NCI-H146 treated with DMSO at 0.1 percent for 48 hours (cell line): Measurements from ENCODE around the gene ANKRD30A.
"Not testable (repeated sequence)": the region's sequence is repeated elsewhere in the genome, so short reads cannot be mapped to it uniquely, and the experiment has no call there.

Experiments used
- DNase-seq: peaks from one replicate; lab custom pipeline; 2025; ENCODE audit not compliant: unreplicated experiment; lab: John Stamatoyannopoulos, UW

The ANKRD30A gene

DNA sequence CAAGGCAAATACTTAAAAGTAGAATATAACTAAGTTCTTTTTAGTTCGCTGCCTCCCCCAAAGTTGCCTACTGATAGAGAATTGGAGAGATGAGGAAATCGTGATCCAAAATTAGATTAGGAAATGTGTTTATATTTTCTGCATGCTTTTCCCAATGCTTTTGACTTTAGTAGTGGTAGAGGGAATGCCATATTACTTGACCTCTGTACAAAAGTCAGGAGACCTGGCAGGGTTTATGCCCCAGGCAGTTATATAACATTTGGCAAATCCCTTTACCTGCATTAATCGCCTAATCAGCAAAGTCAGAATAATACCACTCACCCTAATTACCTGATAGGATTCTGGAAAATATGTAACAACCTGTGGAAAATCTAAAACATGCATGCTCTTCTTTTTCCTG lies 142.9 kb downstream of the ANKRD30A start:
- no peak for DNase-seq

GRCh38 chr10:37269554-37270256 lies 144.3 kb downstream of the ANKRD30A start:
- no peak for DNase-seq

DNA sequence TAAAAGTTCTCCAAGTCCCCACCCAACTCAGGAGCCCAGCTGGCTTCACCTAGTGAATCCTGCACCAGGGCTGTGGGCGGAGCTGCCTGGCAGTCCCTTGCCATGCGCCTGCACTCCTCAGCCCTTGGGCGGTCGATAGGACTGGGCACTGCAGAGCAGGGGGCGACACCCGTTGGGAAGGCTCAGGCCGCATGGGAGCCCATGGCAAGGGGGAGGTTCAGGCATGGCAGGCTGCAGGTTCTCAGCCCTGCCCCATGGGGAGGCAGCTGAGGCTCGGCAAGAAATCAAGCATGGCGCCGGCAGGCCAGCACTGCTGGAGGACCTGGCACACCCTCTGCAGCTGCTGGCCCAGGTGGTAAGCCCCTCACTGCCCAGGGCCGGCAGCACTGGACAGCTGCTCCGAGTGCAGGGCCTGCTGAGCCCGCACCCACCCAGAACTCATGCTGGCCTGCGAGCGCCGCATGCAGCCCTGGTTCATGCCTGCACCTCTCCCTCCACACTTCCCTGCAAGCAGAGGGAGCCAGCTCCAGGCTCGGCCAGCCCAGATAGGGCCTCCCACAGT lies 149.9 kb downstream of the ANKRD30A start:
- no peak for DNase-seq

DNA sequence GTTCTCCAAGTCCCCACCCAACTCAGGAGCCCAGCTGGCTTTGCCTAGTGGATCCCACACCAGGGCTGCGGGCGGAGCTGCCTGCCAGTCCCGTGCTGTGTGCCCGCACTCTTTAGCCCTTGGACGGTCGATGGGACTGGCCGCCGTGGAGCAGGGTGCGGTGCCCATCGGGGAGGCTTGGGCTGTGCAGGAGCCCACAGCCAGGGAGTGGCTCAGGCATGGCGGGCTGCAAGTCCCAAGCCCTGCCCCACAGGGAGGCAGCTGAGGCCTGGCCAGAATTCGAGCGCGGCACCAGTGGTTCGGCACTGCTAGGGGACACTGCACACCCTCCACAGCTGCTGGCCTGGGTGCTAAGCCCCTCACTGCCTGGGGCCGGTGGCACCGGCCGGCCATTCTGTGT lies 159.7 kb downstream of the ANKRD30A start:
- no peak for DNase-seq

DNA sequence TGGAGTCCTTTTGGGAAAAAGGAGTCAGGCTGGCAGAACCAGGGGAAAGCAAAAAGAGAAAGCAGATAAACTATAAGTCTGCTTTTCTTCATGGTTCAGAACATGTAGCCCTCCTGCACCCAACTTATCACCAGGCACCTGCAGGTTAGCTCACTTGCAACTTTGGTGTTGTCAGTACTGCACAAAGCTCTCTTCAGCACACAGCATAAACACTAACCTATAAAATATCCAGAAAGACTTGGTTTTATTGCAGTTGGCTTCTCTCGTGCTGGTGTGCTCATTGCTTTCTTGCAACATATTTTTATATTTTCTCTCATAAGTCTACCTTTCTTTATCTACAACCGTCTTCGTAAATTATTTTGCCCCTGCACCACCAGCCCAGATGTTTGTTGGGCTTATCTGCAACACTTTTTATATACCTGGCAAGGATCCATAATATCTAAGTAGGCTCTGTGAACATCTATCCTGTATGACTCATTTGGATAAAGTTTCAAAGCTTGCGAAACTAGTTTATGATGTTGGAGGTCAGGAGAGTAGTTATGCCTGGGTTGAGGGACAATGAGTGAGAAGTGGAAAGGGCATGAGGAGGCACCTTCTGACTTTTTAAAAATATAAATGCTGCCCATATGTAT lies 164.6 kb downstream of the ANKRD30A start:
- no peak for DNase-seq

- no peak for DNase-seq
These were observed 175.9 kb downstream of the ANKRD30A start for GRCh38 chr10:37301271-37301670.

GRCh38 chr10:37304036-37304435 lies 178.6 kb downstream of the ANKRD30A start:
- no peak for DNase-seq

- DNase-seq = no peak
These were observed 189.0 kb downstream of the ANKRD30A start for GRCh38 chr10:37314350-37314749.

DNA sequence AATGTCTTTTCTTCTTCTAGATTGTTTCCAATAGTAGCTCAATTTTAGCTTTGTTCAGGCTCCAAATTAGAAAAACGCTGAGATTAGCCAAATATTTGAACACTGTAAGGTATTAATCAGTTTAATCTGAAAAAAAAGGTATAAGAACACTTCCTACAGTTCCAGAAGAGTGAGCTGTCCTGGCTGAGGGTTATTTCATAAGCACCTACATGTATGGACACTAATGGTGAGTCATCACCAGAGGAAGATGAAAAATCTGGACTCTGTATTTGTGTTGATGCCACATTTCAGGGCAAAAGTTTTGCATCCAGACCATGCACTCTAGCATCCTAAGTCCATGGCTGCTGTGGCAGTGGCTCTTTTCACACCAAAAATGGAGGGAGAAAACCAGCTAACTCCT lies 189.5 kb downstream of the ANKRD30A start:
- DNase-seq = no peak

GRCh38 chr10:37344413-37344812 lies 219.0 kb downstream of the ANKRD30A start:
- DNase-seq = no peak

DNA sequence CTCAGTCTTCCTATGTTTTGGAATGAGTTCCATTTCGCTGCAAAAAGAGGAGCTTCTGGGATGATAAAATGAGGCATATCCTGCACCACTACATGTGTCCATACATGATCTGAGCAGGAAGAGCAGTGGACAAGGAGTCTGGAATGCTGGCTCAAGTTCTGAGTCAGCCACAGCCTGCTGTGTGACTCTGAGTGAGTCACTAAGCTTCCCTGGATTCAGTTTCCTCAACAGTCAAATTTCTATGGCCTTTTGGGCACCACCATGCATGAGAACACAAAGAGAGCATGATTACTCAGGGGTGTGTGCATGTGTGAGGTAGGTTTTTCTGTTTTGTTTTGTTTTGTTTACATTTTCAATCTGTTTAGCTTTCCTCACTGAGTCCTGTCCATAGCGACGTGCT lies 254.6 kb downstream of the ANKRD30A start:
- DNase-seq = no peak

GRCh38 chr10:37381271-37381670 lies 255.9 kb downstream of the ANKRD30A start:
- no peak for DNase-seq

GRCh38 chr10:37384923-37385322 lies 259.5 kb downstream of the ANKRD30A start:
- DNase-seq = no peak

DNA sequence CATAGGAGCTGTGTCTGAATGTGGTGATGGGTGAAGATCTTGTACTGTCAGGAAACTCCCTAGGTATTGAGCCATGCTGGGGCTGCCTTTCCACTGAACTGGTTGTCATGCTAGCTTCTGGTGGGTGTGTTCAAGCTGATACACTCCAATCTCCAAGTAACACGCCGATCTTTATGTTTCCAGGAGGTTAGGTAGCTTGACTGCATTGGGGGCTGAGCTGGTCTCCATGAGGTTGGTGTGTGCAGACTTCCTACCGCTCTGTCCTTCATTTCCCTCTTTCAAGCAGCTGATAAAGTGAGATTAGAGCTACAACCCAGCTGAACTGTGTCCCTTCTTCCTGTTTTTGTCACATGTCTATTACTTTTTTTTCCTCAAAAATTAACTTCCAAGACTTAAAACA lies 265.5 kb downstream of the ANKRD30A start:
- DNase-seq = no peak

DNA sequence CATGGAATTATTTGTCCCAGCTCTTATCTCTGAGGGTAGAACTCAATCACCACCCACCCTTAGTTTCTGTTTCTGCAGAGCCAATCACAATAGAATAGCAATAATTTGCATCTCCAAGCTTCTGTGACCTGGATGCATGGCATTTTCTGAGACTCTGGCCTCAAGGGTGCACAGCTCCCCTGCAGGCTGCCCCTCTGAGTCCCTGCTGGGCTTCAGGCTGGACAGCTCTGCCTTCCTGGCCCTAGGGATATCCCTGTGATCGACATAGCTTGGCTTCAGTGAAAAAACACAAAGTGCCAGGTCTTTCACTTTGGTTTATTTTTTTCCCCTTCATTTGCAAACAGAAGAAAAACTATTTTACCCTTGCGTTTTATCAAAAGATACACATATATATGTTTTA lies 275.4 kb downstream of the ANKRD30A start:
- not testable (repeated sequence) for DNase-seq

DNA sequence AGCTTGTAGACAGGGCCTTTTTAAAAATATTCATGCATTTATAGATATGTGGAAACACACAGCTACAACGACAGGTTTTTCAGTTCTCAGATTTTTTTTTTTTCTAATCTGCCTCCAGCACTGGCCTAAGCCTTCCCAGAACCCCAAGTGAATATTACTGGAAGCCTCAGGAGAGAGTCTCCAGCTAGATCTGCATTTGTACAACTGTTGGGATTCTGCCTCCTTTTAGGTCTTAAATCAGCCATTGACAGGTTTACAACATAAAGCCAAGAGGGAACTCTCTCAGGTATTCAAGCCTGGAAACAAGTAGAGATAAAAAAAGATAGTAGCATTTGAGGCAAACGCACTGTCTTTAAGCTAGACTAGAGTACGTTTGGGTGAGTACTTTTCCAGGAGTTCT lies 275.8 kb downstream of the ANKRD30A start:
- no peak for DNase-seq

DNA sequence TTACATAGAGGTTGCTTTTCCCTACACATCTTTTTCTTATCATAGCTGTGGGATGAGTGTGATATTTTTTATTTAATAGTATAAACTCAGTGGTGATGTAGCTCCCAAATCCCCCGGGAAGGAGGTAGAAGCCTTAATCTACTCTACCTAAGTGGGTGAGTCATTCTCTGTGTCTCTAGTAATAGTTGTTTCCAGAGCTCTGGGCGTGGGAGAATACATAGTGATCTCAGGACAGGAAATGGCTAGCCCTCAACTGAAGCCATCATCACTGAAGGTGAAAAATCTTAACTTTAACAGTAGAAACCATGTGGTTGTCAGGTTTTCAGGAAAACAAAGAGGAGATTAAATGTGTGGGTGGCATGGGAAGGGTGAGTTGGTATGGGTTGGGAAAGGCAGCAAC lies 278.4 kb downstream of the ANKRD30A start:
- DNase-seq = no peak
